GM12865 (cell line): ENCODE results near the gene SESTD1.

Experiments used
- DNase-seq: peaks from one replicate; pipeline ENCODE4 v3.0.0; 2010; ENCODE audit warnings: low read depth
- H3K4me3 ChIP-seq: 2 replicates; pipeline ENCODE4 v1.5.1; 2011; ENCODE audit warnings: mild to moderate bottlenecking, low read depth, low read length, control low read depth
- CTCF ChIP-seq: IDR thresholded peaks from 2 replicates; pipeline ENCODE4 v1.5.1; 2011; ENCODE audit warnings: low read length, control low read depth, low read depth, inconsistent platforms; ENCODE audit not compliant: insufficient read depth; ENCODE audit errors: missing control alignments

The SESTD1 gene

GRCh38 chr2:179193759-179194394 is 70.8 kb downstream of the SESTD1 start:
- no peak for TF ChIP-seq CTCF
- H3K4me3 ChIP-seq, result no peak overlapping the region
- DNase-seq, result no peak

GRCh38 chr2:179191110-179191509 is 73.5 kb downstream of the SESTD1 start:
- H3K4me3 ChIP-seq, result no peak overlapping the region
- TF ChIP-seq CTCF, result no peak
- DNase-seq, result no peak

GRCh38 chr2:179186126-179186525 is 78.5 kb downstream of the SESTD1 start:
- no peak for DNase-seq
- TF ChIP-seq CTCF, result no peak
- H3K4me3 ChIP-seq, result no peak overlapping the region

GRCh38 chr2:179184610-179185009 is 80.0 kb downstream of the SESTD1 start:
- no peak for TF ChIP-seq CTCF
- no peak for DNase-seq

GRCh38 chr2:179181002-179181401 is 83.6 kb downstream of the SESTD1 start:
- TF ChIP-seq CTCF, result no peak
- DNase-seq, result no peak
- H3K4me3 ChIP-seq, result no peak overlapping the region

More at GRCh38 chr2:179184610-179185009, 80.0 kb downstream of the SESTD1 start:
- H3K4me3 ChIP-seq, result no peak overlapping the region

- no peak for TF ChIP-seq CTCF
- no peak overlapping the region for H3K4me3 ChIP-seq
- no peak for DNase-seq
These were observed 84.4 kb downstream of the SESTD1 start for GRCh38 chr2:179180242-179180641.

- no peak for DNase-seq
- TF ChIP-seq CTCF, result no peak
- no peak overlapping the region for H3K4me3 ChIP-seq
These were observed 84.9 kb downstream of the SESTD1 start for GRCh38 chr2:179179719-179180118.
